Peyer's patch (tissue), 4 donors: Measurements from ENCODE around the gene DIPK1B.

Experiments used
- CTCF ChIP-seq, 6 experiments: fragments of 450-650 bp in 4 of 6; fragments of 200-600 bp in 2 of 6; sonication (generic) in 1 of 6; IDR thresholded peaks; one replicate each; pipeline ENCODE4 v1.5.1; 2017 to 2019; ENCODE audit warnings: antibody characterized with exemption in 6 of 6, mild to moderate bottlenecking in 3 of 6, moderate library complexity in 1 of 6
- POLR2A ChIP-seq, 2 donors: fragments of 450-650 bp; IDR thresholded peaks; one replicate each; pipeline ENCODE4 v1.5.1; 2017; ENCODE audit warnings: antibody characterized with exemption in 2 of 2, mild to moderate bottlenecking in 2 of 2, moderate library complexity in 2 of 2

GRCh38 chr9:136673975-136674785, 38.2 kb upstream of the DIPK1B start:
- TF ChIP-seq POLR2A (IDR thresholded peaks at IDR 0.05) (no peak), CTCF (IDR thresholded peaks at IDR 0.05) (no peak)
